ENCODE results near the gene NFAT5. TPM values are rescaled to one million over a fixed set of nuclear protein-coding genes. Genes with fewer than 3 reads are reported as not detected.

The NFAT5 gene
- total RNA-seq, 2 donors from 2014 or later: 77.3 to 98.6 TPM

GRCh38 chr16:69532641-69533455, 32.9 kb upstream of the NFAT5 start:
- ATAC-seq (ENCODE audit: insufficient number of reproducible peaks, low FRiP score, low read depth) (no peak), DNase-seq (ENCODE audit: low spot score) (no peak)
- Histone ChIP-seq H3K27me3 (replicated peaks; ENCODE audit: insufficient read depth) (no peaks in the 10 kb centered on the region), H3K9me3 (no peaks in the 10 kb centered on the region), H3K4me3 (no peak overlapping the region), H3K27ac (no peak overlapping the region), H3K36me3 (no peaks in the 10 kb centered on the region), H3K4me1 (ENCODE audit: control insufficient read depth in 1 of 2, low read depth in 2 of 2) (peaks cover 8 to 10% of the 10 kb centered on the region in 2 donors)
- TF ChIP-seq, protein P1, sequence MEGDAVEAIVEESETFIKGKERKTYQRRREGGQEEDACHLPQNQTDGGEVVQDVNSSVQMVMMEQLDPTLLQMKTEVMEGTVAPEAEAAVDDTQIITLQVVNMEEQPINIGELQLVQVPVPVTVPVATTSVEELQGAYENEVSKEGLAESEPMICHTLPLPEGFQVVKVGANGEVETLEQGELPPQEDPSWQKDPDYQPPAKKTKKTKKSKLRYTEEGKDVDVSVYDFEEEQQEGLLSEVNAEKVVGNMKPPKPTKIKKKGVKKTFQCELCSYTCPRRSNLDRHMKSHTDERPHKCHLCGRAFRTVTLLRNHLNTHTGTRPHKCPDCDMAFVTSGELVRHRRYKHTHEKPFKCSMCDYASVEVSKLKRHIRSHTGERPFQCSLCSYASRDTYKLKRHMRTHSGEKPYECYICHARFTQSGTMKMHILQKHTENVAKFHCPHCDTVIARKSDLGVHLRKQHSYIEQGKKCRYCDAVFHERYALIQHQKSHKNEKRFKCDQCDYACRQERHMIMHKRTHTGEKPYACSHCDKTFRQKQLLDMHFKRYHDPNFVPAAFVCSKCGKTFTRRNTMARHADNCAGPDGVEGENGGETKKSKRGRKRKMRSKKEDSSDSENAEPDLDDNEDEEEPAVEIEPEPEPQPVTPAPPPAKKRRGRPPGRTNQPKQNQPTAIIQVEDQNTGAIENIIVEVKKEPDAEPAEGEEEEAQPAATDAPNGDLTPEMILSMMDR (IDR thresholded peaks at IDR 0.05): no peak

GRCh38 chr16:69534720-69535119, 31.0 kb upstream of the NFAT5 start:
- Histone ChIP-seq H3K9me3 (no peaks in the 10 kb centered on the region), H3K4me1 (ENCODE audit: control insufficient read depth in 1 of 2, low read depth in 2 of 2) (peaks cover 8 to 10% of the 10 kb centered on the region in 2 donors), H3K4me3 (no peak overlapping the region), H3K27ac (no peak overlapping the region), H3K27me3 (replicated peaks; ENCODE audit: insufficient read depth) (no peaks in the 10 kb centered on the region), H3K36me3 (no peaks in the 10 kb centered on the region)
- TF ChIP-seq, protein P1 (IDR thresholded peaks at IDR 0.05): no peak
- no peak for DNase-seq (ENCODE audit: low spot score)
- ATAC-seq (ENCODE audit: insufficient number of reproducible peaks, low FRiP score, low read depth): no peak

GRCh38 chr16:69535123-69536050, 30.4 kb upstream of the NFAT5 start:
- ATAC-seq (ENCODE audit: insufficient number of reproducible peaks, low FRiP score, low read depth): no peak
- H3K9me3 ChIP-seq: no peaks in the 10 kb centered on the region

DNA sequence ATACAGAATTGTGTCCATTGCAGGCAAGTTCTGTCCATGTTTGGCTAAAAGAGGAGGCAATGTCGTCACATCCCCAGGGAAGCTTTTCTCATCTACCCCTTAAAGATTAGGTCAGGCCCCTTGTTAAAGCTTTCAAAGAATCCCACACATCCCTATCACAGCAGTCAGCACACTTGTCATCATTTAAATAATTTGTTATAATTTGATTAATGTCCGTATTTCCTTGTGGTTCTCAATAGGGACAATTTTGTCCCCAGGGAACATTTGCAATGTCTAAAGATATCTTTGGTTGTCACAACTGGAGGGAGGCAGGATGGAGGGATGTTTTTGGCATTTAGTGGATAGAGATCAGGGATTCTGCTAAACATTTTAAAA, 28.1 kb upstream of the NFAT5 start:
- Histone ChIP-seq H3K9me3 (no peaks in the 10 kb centered on the region), H3K36me3 (no peaks in the 10 kb centered on the region), H3K4me1 (ENCODE audit: control insufficient read depth in 1 of 2, low read depth in 2 of 2) (no peaks in the 10 kb centered on the region), H3K27me3 (replicated peaks; ENCODE audit: insufficient read depth) (no peaks in the 10 kb centered on the region), H3K4me3 (no peak overlapping the region), H3K27ac (no peak overlapping the region)
- ATAC-seq (ENCODE audit: insufficient number of reproducible peaks, low FRiP score, low read depth) (no peak), DNase-seq (ENCODE audit: low spot score) (no peak)
- TF ChIP-seq, protein P1 (IDR thresholded peaks at IDR 0.05): no peak

More at GRCh38 chr16:69535123-69536050, 30.4 kb upstream of the NFAT5 start:
- Histone ChIP-seq H3K27ac (no peak overlapping the region), H3K36me3 (no peaks in the 10 kb centered on the region), H3K27me3 (replicated peaks; ENCODE audit: insufficient read depth) (no peaks in the 10 kb centered on the region), H3K4me3 (no peak overlapping the region), H3K4me1 (ENCODE audit: control insufficient read depth in 1 of 2, low read depth in 2 of 2) (peaks cover 7 to 8% of the 10 kb centered on the region in 2 donors)
- TF ChIP-seq, protein P1 (IDR thresholded peaks at IDR 0.05): no peak
- no peak for DNase-seq (ENCODE audit: low spot score)

DNA sequence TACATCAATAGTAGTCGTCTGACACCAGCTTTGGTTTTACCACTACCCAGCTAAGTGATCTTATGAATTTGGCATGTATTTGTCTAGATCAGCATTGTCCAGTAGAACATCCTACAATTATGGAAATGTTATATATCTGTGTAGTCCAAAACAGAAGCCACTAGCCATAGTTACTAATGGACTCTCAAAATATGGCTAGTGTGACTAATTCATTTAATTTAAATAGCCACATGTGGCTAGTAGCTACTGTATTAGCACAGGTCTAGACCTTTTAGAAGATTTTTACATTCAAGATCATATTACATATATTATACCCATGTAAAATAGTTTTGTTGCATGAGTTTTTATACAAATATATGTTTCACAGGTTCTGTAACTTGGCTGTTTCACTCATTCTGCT, 27.0 kb upstream of the NFAT5 start:
- no peak for ATAC-seq (ENCODE audit: insufficient number of reproducible peaks, low FRiP score, low read depth)
- no peak for DNase-seq (ENCODE audit: low spot score)
- H3K27ac ChIP-seq: no peak overlapping the region
- H3K9me3 ChIP-seq: no peaks in the 10 kb centered on the region
- H3K4me3 ChIP-seq: no peak overlapping the region
- H3K36me3 ChIP-seq: no peaks in the 10 kb centered on the region
- H3K27me3 ChIP-seq (replicated peaks; ENCODE audit: insufficient read depth): no peaks in the 10 kb centered on the region
- H3K4me1 ChIP-seq (ENCODE audit: control insufficient read depth in 1 of 2, low read depth in 2 of 2): no peaks in the 10 kb centered on the region
- TF ChIP-seq, protein P1 (IDR thresholded peaks at IDR 0.05): no peak

Measured in thoracic aorta (tissue), 2 donors.